Neural progenitor cell (in vitro differentiated cells): Measurements from ENCODE around the gene NEU1.

Source experiments
- EZH2 ChIP-seq: fragments of 200-600 bp; sonication (generic); IDR thresholded peaks from 2 replicates; pipeline ENCODE4 v1.6.1; 2017; ENCODE audit warnings: antibody characterized with exemption, mild to moderate bottlenecking, moderate library complexity
- EZH2phosphoT487 ChIP-seq: fragments of 200-600 bp; sonication (generic); IDR thresholded peaks from 2 replicates; pipeline ENCODE4 v1.6.1; 2017; ENCODE audit warnings: antibody characterized with exemption
- TF ChIP-seq, protein P1 (sequence below): fragments of 200-600 bp; sonication (generic); IDR thresholded peaks from 2 replicates; pipeline ENCODE4 v1.5.1; 2017; ENCODE audit warnings: antibody characterized with exemption, mild to moderate bottlenecking

DNA sequence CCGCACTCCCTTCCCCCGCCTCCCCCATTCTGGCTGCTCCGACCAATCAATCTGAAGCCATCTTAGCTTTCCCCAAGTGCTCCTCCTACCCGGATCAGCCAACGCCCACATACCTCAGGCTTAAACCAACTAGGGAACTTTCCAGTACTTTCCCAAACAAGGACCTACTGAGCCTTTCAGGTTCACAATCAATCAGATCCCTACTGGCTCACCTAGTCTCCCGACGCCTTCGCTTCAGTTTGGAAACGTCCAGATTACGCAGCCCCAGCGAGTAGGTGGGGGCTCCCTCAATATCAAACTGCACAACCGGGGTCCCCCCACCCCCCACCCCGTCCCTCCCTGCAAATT, 48.0 kb downstream of the NEU1 start:
- TF ChIP-seq, protein P1, sequence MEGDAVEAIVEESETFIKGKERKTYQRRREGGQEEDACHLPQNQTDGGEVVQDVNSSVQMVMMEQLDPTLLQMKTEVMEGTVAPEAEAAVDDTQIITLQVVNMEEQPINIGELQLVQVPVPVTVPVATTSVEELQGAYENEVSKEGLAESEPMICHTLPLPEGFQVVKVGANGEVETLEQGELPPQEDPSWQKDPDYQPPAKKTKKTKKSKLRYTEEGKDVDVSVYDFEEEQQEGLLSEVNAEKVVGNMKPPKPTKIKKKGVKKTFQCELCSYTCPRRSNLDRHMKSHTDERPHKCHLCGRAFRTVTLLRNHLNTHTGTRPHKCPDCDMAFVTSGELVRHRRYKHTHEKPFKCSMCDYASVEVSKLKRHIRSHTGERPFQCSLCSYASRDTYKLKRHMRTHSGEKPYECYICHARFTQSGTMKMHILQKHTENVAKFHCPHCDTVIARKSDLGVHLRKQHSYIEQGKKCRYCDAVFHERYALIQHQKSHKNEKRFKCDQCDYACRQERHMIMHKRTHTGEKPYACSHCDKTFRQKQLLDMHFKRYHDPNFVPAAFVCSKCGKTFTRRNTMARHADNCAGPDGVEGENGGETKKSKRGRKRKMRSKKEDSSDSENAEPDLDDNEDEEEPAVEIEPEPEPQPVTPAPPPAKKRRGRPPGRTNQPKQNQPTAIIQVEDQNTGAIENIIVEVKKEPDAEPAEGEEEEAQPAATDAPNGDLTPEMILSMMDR, result no peak
- TF ChIP-seq EZH2, result no peak
- no peak for TF ChIP-seq EZH2phosphoT487
